PC-3 (cell line): ENCODE measurements around the gene CGB2.
A peak's percentile ranks its signal among the peaks of the same experiment; 100 is the strongest.

Experiments
- EZH2 ChIP-seq: fragments of 300-600 bp; sonication (generic); IDR thresholded peaks from one replicate; pipeline ENCODE4 v1.6.1; 2017; ENCODE audit warnings: antibody characterized with exemption, mild to moderate bottlenecking, low read length; ENCODE audit not compliant: unreplicated experiment
- TF ChIP-seq, protein P1 (sequence below): fragments of 300-600 bp; sonication (generic); conservative IDR thresholded peaks from 2 replicates; pipeline ENCODE4 v1.5.1; 2017; ENCODE audit warnings: antibody characterized with exemption, low read depth, mild to moderate bottlenecking, low read length

DNA sequence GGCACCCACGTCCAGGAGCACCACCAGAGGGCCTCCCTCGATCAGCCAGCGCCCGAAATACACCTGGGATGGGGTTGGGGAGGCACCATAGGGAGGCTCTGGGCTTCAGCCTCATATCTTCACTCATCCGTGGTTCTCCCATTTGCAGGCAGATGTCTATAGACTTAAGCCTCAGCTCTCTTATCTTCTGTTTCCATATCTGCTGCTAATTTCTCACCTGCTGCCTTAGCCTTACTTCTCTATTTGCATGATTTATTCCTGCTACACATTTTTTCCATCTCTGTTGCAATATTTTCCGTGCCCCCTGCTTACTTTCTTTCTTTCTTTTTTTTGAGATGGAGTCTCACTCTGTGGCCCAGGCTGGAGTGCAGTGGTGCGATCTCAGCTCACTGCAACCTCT lies 44.4 kb upstream of the CGB2 start:
- TF ChIP-seq, protein P1, sequence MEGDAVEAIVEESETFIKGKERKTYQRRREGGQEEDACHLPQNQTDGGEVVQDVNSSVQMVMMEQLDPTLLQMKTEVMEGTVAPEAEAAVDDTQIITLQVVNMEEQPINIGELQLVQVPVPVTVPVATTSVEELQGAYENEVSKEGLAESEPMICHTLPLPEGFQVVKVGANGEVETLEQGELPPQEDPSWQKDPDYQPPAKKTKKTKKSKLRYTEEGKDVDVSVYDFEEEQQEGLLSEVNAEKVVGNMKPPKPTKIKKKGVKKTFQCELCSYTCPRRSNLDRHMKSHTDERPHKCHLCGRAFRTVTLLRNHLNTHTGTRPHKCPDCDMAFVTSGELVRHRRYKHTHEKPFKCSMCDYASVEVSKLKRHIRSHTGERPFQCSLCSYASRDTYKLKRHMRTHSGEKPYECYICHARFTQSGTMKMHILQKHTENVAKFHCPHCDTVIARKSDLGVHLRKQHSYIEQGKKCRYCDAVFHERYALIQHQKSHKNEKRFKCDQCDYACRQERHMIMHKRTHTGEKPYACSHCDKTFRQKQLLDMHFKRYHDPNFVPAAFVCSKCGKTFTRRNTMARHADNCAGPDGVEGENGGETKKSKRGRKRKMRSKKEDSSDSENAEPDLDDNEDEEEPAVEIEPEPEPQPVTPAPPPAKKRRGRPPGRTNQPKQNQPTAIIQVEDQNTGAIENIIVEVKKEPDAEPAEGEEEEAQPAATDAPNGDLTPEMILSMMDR, result 0 out of 2 replicates have a peak, but pooled peaks have one; percentile 11
- no peak for TF ChIP-seq EZH2
